GM18517 (cell line): ENCODE results near the gene CHD2.
A peak's percentile ranks its signal among the peaks of the same experiment; 100 is the strongest.
"Not testable (repeated sequence)": the region's sequence is repeated elsewhere in the genome, so short reads cannot be mapped to it uniquely, and the experiment has no call there.

Source experiments
- ATAC-seq: cut with Tn5 transposase; IDR thresholded peaks from one replicate; pipeline ENCODE4 v1.9.1; 2021; ENCODE audit warnings: mild to moderate bottlenecking, moderate library complexity; ENCODE audit not compliant: unreplicated experiment

The CHD2 gene

GRCh38 chr15:92899948-92900730 lies at the start of gene CHD2:
Gene CHD2, plus strand, starts transcription at chr15:92900324. Its CDS starts 914 bp downstream, at chr15:92901238.
- ATAC-seq, result peak; percentile 71

DNA sequence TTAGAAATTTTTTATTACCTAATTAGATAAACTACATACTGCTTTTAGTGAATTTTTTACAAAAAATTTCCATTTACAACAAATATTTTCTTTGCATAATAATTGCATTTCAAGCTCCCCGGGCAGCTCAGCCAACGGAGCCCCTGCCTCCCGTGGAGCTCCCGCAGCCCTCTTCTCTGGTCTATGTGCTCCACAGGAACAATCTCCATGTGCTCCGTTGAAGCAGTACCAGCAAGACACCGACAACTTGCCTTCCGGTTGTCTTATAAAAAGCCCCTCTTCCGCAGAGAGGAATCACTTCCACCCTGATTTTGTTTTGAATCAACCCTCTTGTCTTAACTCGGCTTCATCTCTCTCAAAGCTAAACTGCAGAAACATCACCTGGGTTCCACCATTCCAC lies 46.9 kb upstream of the CHD2 start:
- no peak for ATAC-seq

GRCh38 chr15:92861742-92862141 lies 38.4 kb upstream of the CHD2 start:
- no peak for ATAC-seq

DNA sequence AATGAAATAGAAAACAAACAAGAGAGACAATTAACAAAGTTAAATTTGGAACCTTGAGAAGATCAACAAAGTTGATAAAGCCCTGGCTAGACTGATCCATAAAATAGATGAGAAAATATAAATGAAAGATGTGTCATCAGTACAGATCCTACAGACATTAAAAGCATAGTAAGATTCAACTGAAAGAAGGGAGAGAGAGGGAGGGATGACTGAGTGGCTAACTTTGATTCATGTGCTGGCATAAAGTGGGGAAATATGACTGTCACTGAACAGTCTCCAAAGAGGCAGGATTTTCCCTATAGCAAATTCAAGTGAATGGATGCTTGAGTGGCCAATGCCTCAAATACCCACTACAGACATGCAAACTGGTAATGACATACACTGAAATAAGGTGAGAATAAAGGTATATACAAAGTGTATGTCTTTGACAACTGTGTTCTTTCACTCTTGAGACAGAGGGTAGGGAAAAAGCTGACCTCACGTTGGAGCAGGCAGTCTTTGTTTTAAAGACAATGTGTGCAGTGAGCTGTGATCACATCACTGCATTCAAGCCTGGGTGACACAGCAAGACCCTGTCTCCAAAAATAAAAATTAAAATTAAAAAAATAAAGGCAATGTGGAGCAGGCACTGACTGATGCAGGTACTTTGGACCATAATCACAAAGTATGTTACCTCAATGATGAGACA lies 35.9 kb upstream of the CHD2 start:
- ATAC-seq, result no peak

DNA sequence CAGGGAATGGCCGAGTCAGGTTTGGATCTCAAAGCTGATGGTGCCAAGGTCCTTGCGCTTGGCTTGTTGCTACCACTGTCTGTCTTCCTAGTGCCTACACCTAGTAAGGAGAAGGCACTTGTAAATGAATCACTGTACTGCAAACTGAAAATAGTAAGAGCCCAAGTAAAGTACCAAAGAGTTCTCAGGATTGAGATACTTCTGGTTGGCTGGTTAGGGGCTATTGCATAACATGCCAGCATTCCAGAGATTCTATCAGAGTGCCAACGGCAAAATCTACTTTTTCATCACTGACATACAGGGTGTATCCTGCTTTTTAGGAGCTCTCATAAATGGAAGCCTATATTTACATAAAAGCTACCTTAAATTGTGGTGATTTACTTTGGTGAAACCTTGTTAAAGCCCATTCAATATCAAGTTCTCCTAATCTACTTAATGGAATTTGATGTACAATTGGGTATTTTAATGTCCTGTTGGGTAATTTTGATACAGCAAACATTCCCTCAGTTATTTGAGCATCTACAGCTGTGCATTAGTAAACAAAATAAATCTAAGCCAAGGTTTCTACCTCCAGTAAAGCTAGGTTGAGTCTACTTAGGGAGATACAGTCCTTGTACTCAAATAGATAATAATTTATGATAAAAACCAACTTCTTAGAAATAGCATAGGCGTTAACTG lies 30.7 kb upstream of the CHD2 start:
- no peak for ATAC-seq

DNA sequence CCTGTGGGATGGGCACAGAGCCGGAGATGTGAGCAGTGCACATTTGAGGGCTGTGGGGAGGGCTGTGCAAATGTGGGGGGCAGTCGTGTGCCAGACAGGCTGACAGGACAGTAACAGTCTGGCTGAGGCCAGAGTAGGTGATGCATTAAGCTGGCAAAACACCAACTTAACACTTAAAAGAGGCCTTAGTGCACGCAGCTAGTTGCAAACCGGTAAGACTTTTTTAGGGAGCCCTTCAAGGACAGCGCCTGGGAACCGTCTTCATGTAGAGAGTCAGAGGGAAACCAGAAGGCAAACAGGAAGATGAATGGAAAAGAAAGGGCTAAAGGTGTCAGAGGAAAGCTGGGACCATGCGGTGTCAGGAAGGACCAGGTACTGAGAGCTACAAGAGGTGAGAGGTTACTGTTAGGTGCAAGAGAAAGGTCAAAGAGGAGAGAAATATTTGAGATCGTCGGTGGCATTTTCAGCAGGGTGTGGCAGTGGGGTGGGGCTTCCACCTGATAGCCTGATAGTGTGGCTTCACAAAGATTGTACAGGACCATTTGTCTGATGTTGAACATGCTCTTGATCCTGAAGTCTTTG lies 30.0 kb upstream of the CHD2 start:
- no peak for ATAC-seq

- ATAC-seq, result not testable (repeated sequence)
These were observed 27.2 kb upstream of the CHD2 start for GRCh38 chr15:92872967-92873366.

DNA sequence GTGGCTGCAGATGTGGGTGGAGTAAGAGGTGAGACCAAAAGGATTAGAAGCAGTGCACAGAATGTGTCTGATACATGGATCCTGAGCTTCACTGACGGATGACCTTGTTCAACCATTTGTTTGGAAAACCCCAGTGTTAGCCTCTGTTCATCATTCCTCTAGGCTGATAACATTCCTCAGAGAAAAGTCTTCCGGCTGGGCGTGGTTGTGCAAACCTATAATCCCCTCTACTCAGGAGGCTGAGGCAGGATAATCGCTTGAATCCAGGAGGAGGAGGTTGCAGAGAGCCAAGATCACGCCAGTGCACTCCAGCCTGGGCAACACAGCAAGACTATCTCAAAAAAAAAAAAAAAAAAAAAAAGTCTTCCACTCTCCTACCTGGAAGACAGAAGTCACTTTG lies 23.1 kb upstream of the CHD2 start:
- ATAC-seq, result no peak

DNA sequence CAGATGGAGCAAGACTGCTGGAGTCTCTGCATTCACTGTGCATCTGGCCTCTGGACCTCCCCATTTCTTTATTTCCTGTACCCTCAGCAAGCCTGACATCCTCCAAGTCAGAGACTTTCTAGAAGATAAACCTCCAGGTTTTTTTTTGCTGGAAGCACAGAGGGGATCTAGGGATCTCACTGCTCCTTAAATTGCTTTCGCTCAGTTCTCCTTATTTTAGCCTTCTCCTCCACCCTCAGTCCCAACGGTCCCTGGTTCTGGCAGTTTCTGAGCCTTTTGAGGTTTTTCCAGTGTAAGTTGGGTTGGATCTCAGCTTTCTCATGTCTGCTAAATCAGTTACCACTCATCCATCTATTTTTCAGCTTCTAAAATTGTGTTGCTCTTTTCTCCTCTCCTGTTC lies 22.7 kb upstream of the CHD2 start:
- ATAC-seq, result no peak

- ATAC-seq, result no peak
These were observed 21.5 kb upstream of the CHD2 start for GRCh38 chr15:92878593-92879053.

DNA sequence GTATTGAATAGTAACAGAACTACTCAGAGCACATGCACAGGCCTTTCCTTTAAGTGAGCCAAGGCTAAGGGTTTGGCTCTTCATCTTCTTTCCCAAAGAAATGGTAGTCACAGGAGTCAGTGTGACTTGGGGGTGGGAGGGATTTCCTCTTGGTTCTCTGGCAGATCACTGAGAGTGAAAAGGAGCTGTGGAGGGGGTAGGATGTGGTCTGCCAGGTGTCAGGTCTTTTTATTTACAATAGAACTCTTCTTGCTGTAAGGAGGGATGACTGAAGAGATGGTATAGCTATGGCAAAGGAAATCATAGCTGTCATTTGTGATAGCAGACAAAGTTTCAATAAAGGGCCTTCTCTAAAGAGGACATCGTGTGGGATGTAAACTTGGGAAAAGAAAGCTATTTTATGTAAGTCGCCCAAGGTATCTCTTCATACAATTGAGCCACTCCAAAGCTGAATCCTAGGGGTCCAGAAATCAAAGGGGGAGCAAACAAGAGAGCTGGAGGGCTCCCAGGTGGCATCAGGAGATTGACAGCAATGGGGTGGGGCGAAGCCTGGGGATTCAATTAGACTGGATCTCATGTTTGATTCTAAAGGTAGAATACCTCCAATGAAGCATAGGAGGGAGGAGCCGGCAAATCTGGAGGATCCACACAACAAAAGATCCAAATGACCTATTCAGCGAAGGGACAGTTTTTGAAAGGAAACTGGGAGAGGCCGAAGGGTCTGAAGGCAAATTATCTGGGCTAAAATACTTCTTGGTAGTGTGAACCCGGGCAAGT lies 20.0 kb upstream of the CHD2 start:
- no peak for ATAC-seq

- ATAC-seq, result no peak
These were observed 19.3 kb upstream of the CHD2 start for GRCh38 chr15:92880796-92881195.

GRCh38 chr15:92881211-92881754 lies 18.8 kb upstream of the CHD2 start:
- ATAC-seq, result no peak

DNA sequence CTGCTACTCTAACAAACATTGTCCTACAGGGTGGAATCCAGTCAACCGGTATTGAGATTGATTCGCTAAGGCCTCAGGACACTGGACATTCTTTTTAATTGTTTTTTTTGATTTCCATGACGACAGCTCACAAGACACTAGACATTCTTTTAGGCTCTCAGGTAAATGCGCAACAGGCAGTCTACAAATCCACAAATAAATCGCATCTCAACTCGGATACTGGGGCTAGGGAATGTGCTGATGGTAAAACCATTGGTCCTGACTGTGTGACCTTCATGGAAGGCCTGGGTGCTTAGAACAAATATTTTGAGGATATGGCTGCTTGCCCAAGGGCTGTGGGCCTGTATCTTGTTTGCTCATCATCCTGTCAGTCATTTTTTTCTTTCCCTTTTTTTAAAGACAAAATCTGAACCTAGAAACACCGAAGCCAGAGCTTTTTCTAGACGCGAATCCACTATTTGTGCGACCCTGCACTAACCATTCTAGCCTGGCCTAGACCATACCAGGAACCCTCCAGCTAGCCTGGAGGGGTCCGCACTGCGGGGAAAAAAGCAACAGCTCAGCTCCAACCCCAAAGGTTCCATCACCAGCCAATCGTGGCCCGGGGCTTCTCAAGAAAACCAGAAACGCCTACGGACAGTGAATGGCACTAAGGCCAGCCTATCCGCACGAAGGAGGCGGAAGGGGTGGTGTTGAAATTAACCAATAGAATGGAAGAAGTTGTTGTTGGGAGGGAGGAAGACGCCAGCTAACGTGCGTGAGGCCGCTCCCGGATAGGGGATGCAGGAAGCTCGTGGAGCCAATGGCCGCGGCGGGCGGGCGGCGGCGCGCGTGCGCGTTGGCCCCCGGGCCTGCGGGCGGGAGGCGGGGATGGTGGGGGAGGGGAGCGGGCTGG lies 18.1 kb upstream of the CHD2 start:
- ATAC-seq, result peak; percentile 96

DNA sequence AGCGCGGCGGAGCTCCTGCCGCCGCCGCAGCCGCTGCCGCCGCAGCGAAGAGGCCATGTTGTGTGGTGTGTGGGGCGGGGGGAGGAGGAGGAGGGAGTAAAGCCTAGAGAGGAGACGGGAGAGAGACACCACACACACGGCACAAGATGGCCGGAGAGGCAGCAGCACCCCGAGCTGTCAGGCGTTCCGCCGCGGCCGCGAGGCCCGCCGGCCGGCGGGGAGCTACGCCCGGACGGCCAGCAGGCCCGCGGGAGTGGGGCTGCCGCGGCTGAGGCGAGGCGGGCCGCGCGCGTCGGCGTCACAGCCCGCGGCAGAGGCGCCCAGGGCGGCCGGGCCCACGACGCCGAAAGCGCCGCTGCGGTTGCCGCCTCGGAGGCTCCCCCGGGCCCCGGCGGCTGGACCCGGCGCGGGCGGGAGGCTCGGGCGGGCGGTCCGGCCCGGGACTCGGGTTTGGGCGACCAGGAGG lies 17.4 kb upstream of the CHD2 start:
- ATAC-seq, result peak; percentile 48

DNA sequence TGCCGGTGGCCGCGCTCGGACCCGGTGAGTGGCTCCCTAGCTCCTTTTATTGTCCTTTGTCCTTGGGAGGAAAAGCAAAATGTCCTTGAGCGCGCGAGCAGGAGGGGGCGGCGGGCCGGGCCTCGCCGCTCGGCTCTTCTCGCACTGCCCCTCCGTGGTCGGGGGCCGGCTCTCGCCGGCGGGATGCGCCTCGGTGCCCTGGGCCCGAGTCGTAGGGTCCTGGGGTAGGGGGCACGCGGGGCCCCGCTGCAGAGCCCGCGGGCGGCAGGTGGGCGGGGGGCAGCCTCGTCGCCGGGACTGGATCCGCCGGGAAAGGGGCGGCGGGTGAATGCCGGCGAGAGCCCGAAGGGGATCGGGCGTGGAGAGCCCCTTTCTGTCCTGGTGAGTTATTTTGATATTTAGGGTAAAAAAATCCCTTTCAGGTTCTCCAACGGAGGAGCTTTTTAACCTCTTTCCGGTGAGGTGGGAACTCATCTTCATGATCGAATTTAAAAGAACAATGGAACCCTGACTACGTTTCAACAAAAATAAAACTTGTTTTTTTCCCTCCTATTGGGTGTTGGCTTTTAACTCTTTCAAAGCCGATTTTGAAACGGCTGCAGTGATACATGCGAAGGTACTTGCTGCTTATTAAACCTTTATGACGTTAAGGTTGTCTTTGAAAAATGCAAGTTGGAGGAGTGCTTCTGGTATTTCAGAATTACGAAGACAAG lies 16.8 kb upstream of the CHD2 start:
- ATAC-seq, result peak; percentile 0

DNA sequence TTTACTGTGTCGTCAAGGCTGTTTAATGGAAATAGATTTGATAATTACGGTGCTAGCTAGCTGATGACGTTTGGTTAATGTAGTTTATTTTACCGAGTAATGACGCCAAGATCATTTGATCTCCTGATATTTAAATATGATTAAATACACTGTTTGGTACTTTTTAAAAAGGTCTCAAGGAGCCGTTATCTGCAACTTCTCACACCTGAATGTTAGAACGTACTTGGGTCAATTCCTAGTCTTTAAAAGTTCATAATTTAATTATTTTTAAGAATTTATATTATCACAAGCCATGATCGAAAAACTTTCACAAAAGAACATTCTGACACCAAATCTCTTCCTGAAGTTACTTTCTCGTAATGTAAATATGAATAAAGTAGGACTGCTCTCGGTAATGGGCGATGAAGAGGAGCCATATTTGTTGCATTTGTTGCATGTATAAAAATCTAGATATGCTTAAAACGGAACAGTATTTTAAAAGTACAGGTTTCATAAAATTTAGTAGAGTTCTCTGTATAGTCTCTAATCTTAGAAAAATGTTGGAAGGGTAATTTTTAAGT lies 16.2 kb upstream of the CHD2 start:
- ATAC-seq, result no peak
